ENCODE data around the gene COL11A1.

COL11A1 gene

DNA sequence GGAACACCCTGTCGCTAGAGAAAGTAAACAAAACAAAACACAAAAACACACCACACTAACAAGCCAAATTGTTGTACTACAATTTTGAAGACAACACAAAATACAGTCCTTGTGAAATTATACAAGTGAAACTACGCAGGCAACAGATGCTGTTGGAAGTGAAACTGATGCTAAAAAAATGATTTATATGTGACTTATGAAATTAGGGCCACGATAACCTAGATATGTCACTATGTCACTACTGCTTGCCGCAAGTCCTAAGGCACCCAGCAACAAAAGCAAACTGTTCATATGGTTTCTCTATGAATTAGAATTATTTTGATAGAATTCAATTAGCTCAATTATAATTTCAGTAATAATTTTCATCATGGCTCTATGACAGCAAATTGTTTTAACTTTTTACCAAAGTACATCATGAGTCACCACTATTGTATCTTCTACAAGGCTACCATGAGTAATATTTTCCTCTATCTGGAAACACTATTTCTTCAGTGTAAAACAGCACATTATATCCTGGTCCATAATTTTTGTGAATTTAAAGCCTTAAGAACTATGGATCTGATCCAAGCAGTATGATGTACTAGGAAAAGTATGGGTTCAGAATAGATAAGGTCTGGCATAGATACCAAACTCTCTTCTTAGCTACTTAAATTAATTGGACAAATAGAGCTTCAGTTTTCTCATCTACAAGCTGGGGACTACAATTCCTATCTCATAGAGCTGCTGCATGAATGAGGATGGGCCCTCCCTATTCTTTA lies 216.3 kb downstream of the COL11A1 start:
- DNase-seq (ENCODE audit: insufficient read length): no peak
- FAIRE-seq: no peak
- TF ChIP-seq POLR2AphosphoS5 (IDR thresholded peaks at IDR 0.05; ENCODE audit: low read depth, low read length) (no peak), POLR2A (IDR thresholded peaks at IDR 0.05; ENCODE audit: low read depth, low read length) (no peak), TAF1 (IDR thresholded peaks at IDR 0.05; ENCODE audit: borderline replicate concordance, low read depth, low read length) (no peak)

DNA sequence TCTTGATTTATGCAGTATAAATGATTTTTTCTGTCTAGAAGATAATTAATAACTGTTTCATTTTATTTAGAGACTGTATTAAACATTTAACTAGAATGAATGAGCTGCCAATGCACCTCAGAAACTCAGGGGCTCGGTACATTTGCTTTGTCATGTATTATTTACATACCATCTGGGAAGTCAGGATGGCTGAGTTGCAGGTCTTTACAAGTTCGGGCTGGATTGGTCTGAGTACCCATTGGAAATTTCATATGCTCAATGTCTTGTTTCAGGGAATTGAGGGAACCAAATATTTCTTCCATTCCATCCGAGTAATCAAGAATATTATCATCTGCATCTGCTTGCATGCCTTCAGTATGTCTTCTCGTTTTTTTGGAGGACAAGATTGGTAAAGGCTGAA lies 221.7 kb downstream of the COL11A1 start:
- FAIRE-seq (no peak), DNase-seq (ENCODE audit: insufficient read length) (no peak)
- TF ChIP-seq POLR2A (IDR thresholded peaks at IDR 0.05; ENCODE audit: low read depth, low read length): no peak
- no peak for TF ChIP-seq POLR2AphosphoS5 (IDR thresholded peaks at IDR 0.05; ENCODE audit: low read depth, low read length)
- no peak for TF ChIP-seq TAF1 (IDR thresholded peaks at IDR 0.05; ENCODE audit: borderline replicate concordance, low read depth, low read length)

DNA sequence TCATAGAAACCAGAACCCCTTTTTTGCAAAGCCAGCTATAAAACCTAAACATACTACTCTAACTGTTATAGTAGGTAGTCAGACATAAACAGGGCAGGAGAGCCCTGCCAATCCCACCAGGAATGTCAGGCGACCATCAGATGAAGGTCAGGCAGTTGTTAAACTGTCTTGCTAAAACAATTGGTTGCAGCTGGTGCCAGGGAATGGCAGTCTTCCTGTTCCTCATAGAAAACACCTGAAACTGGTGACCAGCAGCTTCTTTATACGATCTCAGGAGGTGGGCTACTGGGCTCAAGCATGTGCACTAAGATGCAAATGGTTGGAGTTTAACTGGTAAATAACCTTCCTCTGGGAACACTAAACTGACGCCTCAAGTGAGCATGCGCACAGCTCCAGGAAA lies 224.1 kb downstream of the COL11A1 start:
- FAIRE-seq: no peak
- DNase-seq (ENCODE audit: insufficient read length): no peak
- TF ChIP-seq POLR2A (IDR thresholded peaks at IDR 0.05; ENCODE audit: low read depth, low read length) (no peak), TAF1 (IDR thresholded peaks at IDR 0.05; ENCODE audit: borderline replicate concordance, low read depth, low read length) (no peak), POLR2AphosphoS5 (IDR thresholded peaks at IDR 0.05; ENCODE audit: low read depth, low read length) (no peak)

DNA sequence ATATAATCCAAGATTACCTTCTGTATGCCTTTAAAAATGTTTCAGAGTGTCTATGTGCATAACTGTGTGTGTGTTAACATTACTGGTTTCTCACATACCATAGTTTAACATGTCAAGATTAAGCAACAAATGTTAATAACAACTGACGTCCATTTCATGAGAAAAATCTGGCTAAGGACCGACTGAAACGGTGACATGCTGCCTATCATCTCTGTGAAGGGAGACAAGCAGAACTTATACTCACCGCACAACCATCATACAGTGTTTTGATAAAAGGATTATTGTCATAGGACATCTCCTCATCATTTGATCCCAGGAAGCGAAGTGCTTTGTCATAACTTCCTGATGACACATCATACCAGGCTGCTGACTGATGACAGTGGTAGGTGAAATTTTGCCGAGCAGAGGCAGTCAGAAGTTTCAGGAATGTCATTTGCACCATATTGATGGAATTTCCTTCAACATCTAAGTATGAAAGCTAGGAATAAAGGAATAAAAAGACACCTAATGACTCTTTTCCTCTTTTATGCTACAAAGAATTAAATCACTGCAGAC lies 228.8 kb downstream of the COL11A1 start:
- no peak for DNase-seq (ENCODE audit: insufficient read length)
- TF ChIP-seq TAF1 (IDR thresholded peaks at IDR 0.05; ENCODE audit: borderline replicate concordance, low read depth, low read length) (no peak), POLR2A (IDR thresholded peaks at IDR 0.05; ENCODE audit: low read depth, low read length) (no peak), POLR2AphosphoS5 (IDR thresholded peaks at IDR 0.05; ENCODE audit: low read depth, low read length) (no peak)
- no peak for FAIRE-seq

DNA sequence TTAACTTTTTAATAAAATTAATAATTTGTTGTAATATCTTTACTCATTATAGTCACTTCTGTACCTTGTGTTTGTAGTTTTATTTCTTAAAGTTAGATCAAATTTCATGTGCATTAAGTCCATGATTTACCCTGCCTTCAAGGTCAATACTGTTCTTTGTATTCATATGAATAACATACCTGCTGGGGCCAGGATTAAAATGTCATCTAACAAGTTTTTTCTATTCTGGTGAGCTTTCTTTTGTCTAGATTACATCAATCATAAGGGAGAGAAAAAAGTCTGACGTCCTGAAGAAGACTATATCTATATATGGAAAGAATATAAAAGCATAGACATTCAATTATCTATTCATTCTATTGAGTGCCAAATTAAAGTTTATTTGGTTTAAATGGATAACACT lies 232.6 kb downstream of the COL11A1 start:
- no peak for FAIRE-seq
- TF ChIP-seq POLR2A (IDR thresholded peaks at IDR 0.05; ENCODE audit: low read depth, low read length) (no peak), POLR2AphosphoS5 (IDR thresholded peaks at IDR 0.05; ENCODE audit: low read depth, low read length) (no peak), TAF1 (IDR thresholded peaks at IDR 0.05; ENCODE audit: borderline replicate concordance, low read depth, low read length) (no peak)
- no peak for DNase-seq (ENCODE audit: insufficient read length)

DNA sequence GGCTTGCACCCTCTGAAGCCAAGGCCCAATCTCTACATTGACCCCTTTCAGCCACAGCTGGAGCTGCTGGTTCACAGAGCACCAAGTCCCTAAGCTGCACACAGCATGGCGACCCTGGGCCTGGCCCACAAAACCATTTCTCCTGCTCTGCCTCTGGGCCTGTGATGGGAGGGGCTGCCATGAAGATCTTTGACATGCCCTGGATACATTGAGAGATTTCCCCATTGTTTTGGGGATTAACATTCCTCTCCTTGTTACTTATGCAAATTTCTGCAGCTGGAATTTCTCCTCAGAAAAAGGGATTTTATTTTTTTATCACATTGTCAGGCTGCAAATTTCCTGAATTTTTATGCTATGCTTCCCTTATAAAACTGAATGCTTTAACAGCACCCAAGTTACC lies 235.8 kb downstream of the COL11A1 start:
- no peak for FAIRE-seq
- no peak for DNase-seq (ENCODE audit: insufficient read length)
- no peak for TF ChIP-seq POLR2A (IDR thresholded peaks at IDR 0.05; ENCODE audit: low read depth, low read length)
- no peak for TF ChIP-seq TAF1 (IDR thresholded peaks at IDR 0.05; ENCODE audit: borderline replicate concordance, low read depth, low read length)
- no peak for TF ChIP-seq POLR2AphosphoS5 (IDR thresholded peaks at IDR 0.05; ENCODE audit: low read depth, low read length)

DNA sequence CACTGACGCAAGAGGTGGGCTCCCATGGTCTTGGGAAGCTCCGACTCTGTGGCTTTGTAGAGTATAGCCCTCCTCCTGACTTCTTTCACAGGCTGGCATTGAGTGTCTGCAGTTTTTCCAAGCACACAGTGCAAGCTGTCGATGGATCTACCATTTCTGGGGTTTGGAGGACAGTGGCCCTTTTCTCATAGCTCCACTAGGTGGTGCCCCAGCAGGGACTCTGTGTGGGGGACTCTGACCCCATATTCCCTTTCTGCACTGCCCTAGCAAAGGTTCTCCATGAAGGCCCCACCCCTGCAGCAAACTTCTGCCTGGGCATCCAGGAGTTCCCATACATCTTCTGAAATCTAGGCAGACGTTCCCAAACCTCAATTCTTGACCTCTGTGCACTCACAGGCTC lies 236.2 kb downstream of the COL11A1 start:
- no peak for TF ChIP-seq POLR2AphosphoS5 (IDR thresholded peaks at IDR 0.05; ENCODE audit: low read depth, low read length)
- no peak for TF ChIP-seq POLR2A (IDR thresholded peaks at IDR 0.05; ENCODE audit: low read depth, low read length)
- TF ChIP-seq TAF1 (IDR thresholded peaks at IDR 0.05; ENCODE audit: borderline replicate concordance, low read depth, low read length): no peak
- no peak for FAIRE-seq
- no peak for DNase-seq (ENCODE audit: insufficient read length)

DNA sequence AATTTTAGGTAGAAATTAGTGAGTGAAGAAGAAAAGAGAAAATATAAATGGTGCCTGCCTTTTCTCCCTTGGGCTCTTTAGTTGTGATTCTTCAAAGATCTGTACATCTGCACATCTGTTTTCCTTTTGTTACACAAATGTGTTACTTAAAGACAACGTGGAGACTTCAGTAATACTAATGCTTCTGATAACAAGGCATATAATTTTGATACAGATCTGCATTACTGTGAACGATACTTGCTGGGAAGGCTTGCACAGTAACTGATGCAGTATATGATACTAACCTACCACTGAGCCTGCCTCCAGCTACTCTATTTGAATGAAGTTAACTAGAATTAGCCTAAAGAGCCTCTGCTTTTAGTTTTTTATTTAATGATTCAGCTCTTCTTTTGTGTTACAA lies 244.6 kb downstream of the COL11A1 start:
- no peak for DNase-seq (ENCODE audit: insufficient read length)

DNA sequence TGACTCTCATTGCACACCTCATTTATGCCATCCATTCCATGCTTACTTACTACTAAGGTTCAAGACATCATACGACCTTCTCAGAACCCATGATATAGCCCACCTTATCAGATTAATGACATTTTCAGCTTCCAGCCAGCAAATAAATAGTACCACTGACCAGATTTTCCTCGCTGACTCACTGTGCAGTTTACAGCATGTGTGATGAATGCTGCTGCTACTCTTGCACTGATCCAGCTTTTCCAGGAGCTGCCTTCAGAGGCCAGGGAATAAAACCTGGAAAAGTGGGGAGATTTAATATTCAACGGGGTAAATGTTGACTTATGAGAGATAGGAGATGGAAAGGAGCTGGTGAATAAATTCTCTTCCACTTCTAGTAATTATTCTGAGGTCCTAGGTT lies 247.1 kb downstream of the COL11A1 start:
- no peak for TF ChIP-seq POLR2AphosphoS5 (IDR thresholded peaks at IDR 0.05; ENCODE audit: low read depth, low read length)
- TF ChIP-seq POLR2A (IDR thresholded peaks at IDR 0.05; ENCODE audit: low read depth, low read length): no peak
- TF ChIP-seq TAF1 (IDR thresholded peaks at IDR 0.05; ENCODE audit: borderline replicate concordance, low read depth, low read length): no peak
- DNase-seq (ENCODE audit: insufficient read length) (no peak), FAIRE-seq (no peak)

More for the DNA sequence above, 244.6 kb downstream of the COL11A1 start:
- FAIRE-seq: no peak
- TF ChIP-seq TAF1 (IDR thresholded peaks at IDR 0.05; ENCODE audit: borderline replicate concordance, low read depth, low read length): no peak
- TF ChIP-seq POLR2A (IDR thresholded peaks at IDR 0.05; ENCODE audit: low read depth, low read length): no peak
- TF ChIP-seq POLR2AphosphoS5 (IDR thresholded peaks at IDR 0.05; ENCODE audit: low read depth, low read length): no peak

DNA sequence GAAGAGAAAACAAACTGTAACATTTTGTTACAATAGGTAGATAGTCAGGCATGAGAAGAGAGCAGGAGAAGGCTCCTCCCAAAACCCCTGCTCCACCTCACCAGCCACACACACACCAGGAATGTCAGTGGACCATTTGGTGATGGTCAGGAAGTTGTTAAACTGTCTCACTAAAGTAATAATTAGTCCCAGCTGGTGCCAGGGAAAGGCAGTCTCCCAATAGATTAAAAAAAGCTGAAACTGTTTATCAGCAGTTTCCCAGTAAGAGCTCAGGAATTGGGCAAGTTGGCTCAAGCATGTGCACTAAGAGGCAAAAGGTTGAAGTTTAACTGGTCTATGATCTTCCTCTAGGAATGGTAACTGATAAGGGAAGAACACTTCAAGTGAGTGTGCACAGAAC lies 249.6 kb downstream of the COL11A1 start:
- TF ChIP-seq POLR2AphosphoS5 (IDR thresholded peaks at IDR 0.05; ENCODE audit: low read depth, low read length) (no peak), TAF1 (IDR thresholded peaks at IDR 0.05; ENCODE audit: borderline replicate concordance, low read depth, low read length) (no peak), POLR2A (IDR thresholded peaks at IDR 0.05; ENCODE audit: low read depth, low read length) (no peak)
- DNase-seq (ENCODE audit: insufficient read length) (no peak), FAIRE-seq (no peak)

DNA sequence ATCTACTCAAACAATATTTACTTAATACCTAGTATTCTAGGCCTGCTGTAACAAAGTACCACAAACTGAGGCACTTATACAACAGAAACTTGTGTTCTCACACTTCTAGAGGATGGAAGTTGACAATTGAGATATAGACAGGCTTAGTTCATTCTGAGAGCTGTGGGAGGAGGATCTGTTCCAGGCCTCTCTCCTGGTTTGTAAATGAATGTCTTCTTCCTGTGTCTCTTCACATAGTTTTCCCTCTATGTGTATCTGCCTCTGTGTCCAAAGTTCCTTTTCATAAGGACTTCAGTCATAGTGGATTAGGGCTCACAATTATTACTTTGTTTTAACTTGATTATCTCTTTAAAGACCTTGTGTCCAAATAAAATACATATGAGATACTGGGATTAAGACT lies 251.1 kb downstream of the COL11A1 start:
- no peak for FAIRE-seq
- TF ChIP-seq POLR2A (IDR thresholded peaks at IDR 0.05; ENCODE audit: low read depth, low read length): no peak
- TF ChIP-seq POLR2AphosphoS5 (IDR thresholded peaks at IDR 0.05; ENCODE audit: low read depth, low read length): no peak
- TF ChIP-seq TAF1 (IDR thresholded peaks at IDR 0.05; ENCODE audit: borderline replicate concordance, low read depth, low read length): no peak
- no peak for DNase-seq (ENCODE audit: insufficient read length)

DNA sequence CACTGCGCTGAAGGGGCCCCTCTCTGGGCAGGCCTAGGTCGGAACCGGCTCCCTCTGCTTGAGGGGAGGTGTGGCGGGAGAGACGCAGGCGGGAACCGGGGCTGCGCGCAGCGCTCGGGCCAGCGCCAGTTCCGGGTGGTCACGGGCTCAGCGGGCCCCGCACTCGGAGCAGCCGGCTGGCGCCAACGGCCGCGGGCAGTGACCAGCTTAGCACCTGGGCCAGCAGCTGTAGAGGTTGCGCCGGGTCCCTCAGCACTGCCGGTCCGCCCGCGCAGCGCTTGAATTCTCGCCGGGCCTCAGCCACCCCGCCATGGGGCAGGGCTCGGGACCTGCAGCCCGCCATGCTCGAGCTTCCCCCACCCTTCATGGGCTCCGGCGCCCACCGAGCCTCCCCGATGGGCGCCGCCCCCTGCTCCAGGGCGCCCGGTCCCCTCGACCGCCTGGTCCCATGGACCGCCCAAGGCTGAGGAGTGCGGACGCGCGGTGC lies 254.6 kb downstream of the COL11A1 start:
- no peak for TF ChIP-seq TAF1 (IDR thresholded peaks at IDR 0.05; ENCODE audit: borderline replicate concordance, low read depth, low read length)
- TF ChIP-seq POLR2AphosphoS5 (IDR thresholded peaks at IDR 0.05; ENCODE audit: low read depth, low read length): no peak
- FAIRE-seq (no peak), DNase-seq (ENCODE audit: insufficient read length) (no peak)

Measured in GM12892 (cell line).